ENCODE results near the gene TMEM221. TPM values are rescaled to one million over a fixed set of nuclear protein-coding genes. Genes with fewer than 3 reads are reported as not detected.

Gene TMEM221
- total and polyA plus RNA-seq, 10 of the 15 experiments (the other 5 are each of a cell fraction or from before 2014, with no cell fraction given), result 0.04 to 0.24 TPM; not detected in 8

- no peak for TF ChIP-seq MEF2A (IDR thresholded peaks at IDR 0.05; ENCODE audit: insufficient read depth, low read depth, low read length)
Measured at GRCh38 chr19:17431417-17431816, 17.1 kb downstream of the TMEM221 start (continued).

- H3K4me3 ChIP-seq, result no peak overlapping the region
- H4K20me1 ChIP-seq (ENCODE audit: control insufficient read depth, insufficient read depth), result no peaks in the 10 kb centered on the region
- H3K4me1 ChIP-seq (ENCODE audit: control insufficient read depth, insufficient read depth, low read length), result 0 out of 2 replicates have a peak, but pooled peaks cover 1% of the 10 kb centered on the region
- ChIA-PET CTCF (interaction anchor here (0.9 to 1.6 kb wide), 2 partner anchors 10 to 36 kb away, joined by 3 read pairs; partner anchors contain the start of gene MVB12A), RAD21 (ENCODE audit: unreplicated experiment) (interaction anchor here (0.7 kb wide), 1 partner anchor 621 kb away, joined by 3 read pairs; no protein-coding TSS in a partner anchor), POLR2A (interaction anchor here (0.5 to 1.2 kb wide), 3 partner anchors 10 to 71 kb away, joined by 3 to 5 read pairs (median 3); no protein-coding TSS in a partner anchor), SMC1A (ENCODE audit: uncharacterized antibody, unreplicated experiment) (no interaction called here)
- WGBS (ENCODE audit: insufficient coverage, insufficient replicate concordance, low lambda C conversion rate, missing lambda C conversion rate), result 84% methylated on average over 17 of the region's 17 CpGs
- no peak for DNase-seq (ENCODE audit: low read depth, low spot score)
- H2AFZ ChIP-seq (ENCODE audit: control insufficient read depth, low read depth, low read length), result no peak overlapping the region
- H3K27me3 ChIP-seq (replicated peaks in 1 of 2; ENCODE audit: control insufficient read depth in 2 of 2, insufficient read depth in 2 of 2, low read length in 1 of 2), result no peaks in the 10 kb centered on the region
- H3K9me3 ChIP-seq (replicated peaks; ENCODE audit: control insufficient read depth, insufficient read depth, low read length), result no peaks in the 10 kb centered on the region
- in situ Hi-C loops (cut with MboI), result no loop called here
- H3K9ac ChIP-seq (ENCODE audit: control insufficient read depth, insufficient read depth, low read length), result no peak overlapping the region
- H3K27ac ChIP-seq (ENCODE audit: control insufficient read depth, insufficient read depth), result no peak overlapping the region
- H3K4me2 ChIP-seq (ENCODE audit: control insufficient read depth, insufficient read depth), result no peak overlapping the region
- no peak for ATAC-seq
- no peak for FAIRE-seq
- no peaks in the 10 kb centered on the region for H3K79me2 ChIP-seq (ENCODE audit: control insufficient read depth, insufficient read depth, low read length)
- intact Hi-C loops (cut with micrococcal nuclease; ENCODE audit: unreplicated experiment), result no loop called here
- BruUV-seq (replicated peaks), result no TSS peak
- no peaks in the 10 kb centered on the region for H3K36me3 ChIP-seq (ENCODE audit: control insufficient read depth in 2 of 2, insufficient read depth in 2 of 2, low read length in 1 of 2)
- TF ChIP-seq STAT3 (IDR thresholded peaks at IDR 0.05; ENCODE audit: low read depth, low read length) (no peak), DPF2 (IDR thresholded peaks at IDR 0.05) (no peak), ZNF622 (IDR thresholded peaks at IDR 0.05) (no peak), CHD2 (IDR thresholded peaks at IDR 0.05; ENCODE audit: borderline replicate concordance, low read depth, low read length) (no peak), RB1 (IDR thresholded peaks at IDR 0.05; ENCODE audit: borderline replicate concordance) (no peak), CBFB (IDR thresholded peaks at IDR 0.05; ENCODE audit: low read depth) (no peak), RELA (IDR thresholded peaks at IDR 0.05; ENCODE audit: borderline replicate concordance, partially characterized antibody) (no peak), MEF2B (IDR thresholded peaks at IDR 0.05; ENCODE audit: partially characterized antibody, poor library complexity, severe bottlenecking) (no peak)
- TF ChIP-seq, protein P1, sequence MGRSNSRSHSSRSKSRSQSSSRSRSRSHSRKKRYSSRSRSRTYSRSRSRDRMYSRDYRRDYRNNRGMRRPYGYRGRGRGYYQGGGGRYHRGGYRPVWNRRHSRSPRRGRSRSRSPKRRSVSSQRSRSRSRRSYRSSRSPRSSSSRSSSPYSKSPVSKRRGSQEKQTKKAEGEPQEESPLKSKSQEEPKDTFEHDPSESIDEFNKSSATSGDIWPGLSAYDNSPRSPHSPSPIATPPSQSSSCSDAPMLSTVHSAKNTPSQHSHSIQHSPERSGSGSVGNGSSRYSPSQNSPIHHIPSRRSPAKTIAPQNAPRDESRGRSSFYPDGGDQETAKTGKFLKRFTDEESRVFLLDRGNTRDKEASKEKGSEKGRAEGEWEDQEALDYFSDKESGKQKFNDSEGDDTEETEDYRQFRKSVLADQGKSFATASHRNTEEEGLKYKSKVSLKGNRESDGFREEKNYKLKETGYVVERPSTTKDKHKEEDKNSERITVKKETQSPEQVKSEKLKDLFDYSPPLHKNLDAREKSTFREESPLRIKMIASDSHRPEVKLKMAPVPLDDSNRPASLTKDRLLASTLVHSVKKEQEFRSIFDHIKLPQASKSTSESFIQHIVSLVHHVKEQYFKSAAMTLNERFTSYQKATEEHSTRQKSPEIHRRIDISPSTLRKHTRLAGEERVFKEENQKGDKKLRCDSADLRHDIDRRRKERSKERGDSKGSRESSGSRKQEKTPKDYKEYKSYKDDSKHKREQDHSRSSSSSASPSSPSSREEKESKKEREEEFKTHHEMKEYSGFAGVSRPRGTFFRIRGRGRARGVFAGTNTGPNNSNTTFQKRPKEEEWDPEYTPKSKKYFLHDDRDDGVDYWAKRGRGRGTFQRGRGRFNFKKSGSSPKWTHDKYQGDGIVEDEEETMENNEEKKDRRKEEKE (IDR thresholded peaks at IDR 0.05), result no peak
- TF ChIP-seq, protein P2, sequence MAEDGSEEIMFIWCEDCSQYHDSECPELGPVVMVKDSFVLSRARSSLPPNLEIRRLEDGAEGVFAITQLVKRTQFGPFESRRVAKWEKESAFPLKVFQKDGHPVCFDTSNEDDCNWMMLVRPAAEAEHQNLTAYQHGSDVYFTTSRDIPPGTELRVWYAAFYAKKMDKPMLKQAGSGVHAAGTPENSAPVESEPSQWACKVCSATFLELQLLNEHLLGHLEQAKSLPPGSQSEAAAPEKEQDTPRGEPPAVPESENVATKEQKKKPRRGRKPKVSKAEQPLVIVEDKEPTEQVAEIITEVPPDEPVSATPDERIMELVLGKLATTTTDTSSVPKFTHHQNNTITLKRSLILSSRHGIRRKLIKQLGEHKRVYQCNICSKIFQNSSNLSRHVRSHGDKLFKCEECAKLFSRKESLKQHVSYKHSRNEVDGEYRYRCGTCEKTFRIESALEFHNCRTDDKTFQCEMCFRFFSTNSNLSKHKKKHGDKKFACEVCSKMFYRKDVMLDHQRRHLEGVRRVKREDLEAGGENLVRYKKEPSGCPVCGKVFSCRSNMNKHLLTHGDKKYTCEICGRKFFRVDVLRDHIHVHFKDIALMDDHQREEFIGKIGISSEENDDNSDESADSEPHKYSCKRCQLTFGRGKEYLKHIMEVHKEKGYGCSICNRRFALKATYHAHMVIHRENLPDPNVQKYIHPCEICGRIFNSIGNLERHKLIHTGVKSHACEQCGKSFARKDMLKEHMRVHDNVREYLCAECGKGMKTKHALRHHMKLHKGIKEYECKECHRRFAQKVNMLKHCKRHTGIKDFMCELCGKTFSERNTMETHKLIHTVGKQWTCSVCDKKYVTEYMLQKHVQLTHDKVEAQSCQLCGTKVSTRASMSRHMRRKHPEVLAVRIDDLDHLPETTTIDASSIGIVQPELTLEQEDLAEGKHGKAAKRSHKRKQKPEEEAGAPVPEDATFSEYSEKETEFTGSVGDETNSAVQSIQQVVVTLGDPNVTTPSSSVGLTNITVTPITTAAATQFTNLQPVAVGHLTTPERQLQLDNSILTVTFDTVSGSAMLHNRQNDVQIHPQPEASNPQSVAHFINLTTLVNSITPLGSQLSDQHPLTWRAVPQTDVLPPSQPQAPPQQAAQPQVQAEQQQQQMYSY (CRISPR knock-in tag; IDR thresholded peaks at IDR 0.05), result no peak
- TF ChIP-seq, protein P3, sequence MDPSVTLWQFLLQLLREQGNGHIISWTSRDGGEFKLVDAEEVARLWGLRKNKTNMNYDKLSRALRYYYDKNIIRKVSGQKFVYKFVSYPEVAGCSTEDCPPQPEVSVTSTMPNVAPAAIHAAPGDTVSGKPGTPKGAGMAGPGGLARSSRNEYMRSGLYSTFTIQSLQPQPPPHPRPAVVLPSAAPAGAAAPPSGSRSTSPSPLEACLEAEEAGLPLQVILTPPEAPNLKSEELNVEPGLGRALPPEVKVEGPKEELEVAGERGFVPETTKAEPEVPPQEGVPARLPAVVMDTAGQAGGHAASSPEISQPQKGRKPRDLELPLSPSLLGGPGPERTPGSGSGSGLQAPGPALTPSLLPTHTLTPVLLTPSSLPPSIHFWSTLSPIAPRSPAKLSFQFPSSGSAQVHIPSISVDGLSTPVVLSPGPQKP (IDR thresholded peaks at IDR 0.05; ENCODE audit: low read depth, low read length), result no peak
- TF ChIP-seq, protein P4, sequence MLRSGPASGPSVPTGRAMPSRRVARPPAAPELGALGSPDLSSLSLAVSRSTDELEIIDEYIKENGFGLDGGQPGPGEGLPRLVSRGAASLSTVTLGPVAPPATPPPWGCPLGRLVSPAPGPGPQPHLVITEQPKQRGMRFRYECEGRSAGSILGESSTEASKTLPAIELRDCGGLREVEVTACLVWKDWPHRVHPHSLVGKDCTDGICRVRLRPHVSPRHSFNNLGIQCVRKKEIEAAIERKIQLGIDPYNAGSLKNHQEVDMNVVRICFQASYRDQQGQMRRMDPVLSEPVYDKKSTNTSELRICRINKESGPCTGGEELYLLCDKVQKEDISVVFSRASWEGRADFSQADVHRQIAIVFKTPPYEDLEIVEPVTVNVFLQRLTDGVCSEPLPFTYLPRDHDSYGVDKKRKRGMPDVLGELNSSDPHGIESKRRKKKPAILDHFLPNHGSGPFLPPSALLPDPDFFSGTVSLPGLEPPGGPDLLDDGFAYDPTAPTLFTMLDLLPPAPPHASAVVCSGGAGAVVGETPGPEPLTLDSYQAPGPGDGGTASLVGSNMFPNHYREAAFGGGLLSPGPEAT (IDR thresholded peaks at IDR 0.05; ENCODE audit: low read depth), result no peak
Measured at GRCh38 chr19:17429641-17430113, 18.8 kb downstream of the TMEM221 start.
